ENCODE results near the gene TMEM267. TPM values are rescaled to one million over a fixed set of nuclear protein-coding genes. Genes with fewer than 3 reads are reported as not detected.
"Not testable (repeated sequence)": the region's sequence is repeated elsewhere in the genome, so short reads cannot be mapped to it uniquely, and the experiment has no call there.

Gene TMEM267
- total RNA-seq, 1 donor from 2014 or later, result 12.8 TPM

DNA sequence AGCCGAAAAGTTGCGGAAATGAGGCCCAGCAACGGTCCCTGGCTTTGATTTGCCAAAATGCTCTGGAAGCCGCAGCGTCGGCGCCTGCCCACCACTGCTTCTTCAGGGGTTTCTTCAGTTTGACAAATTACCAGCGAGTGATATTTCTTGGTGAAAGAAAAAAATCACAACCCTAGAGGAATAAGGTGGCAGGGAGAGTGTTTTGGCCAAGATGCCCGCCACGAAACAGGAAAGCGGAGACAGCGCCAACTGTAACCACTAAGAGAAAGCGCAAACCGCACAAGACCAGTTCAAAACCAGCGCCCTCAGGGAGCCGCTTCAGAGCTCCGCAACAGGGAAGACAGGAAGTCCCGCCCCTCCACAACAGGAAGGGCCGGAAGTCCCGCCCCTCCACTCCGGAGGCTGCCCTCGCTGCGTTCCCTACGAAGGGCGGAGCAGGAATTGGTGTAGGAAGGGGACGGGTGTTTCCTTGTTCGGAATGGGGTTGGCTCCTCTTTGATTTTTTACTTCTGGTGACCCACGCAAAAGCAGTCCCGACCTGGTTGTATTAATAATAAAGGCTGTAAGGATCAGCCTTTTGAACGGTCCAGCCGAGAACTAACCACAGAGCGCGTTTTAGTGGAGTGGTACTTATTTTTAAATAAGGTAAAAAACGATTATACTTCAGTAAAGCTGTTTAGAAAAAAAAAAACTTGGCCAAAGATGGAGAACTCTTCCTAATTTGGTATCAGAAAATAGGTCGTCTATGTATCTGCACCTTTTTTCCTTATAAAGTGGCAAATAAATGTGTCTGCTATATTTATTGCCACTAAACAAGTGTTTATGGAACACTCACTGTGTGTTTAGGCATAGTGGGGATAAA lies 31.4 kb upstream of the TMEM267 start, which contains the start of gene C5orf34:
C5orf34 (minus strand) TSS at position 333 of the 862 bp plus-strand sequence. CDS start 5,809 bp downstream, outside the sequence.
- Histone ChIP-seq H3K4me1 (peaks cover 14% of the 10 kb centered on the region), H3K27me3 (no peaks in the 10 kb centered on the region), H3K36me3 (no peaks in the 10 kb centered on the region), H3K27ac (peak within 1 kb of the TSS; percentile 84), H3K9me3 (no peaks in the 10 kb centered on the region), H3K4me3 (peak within 1 kb of the TSS; percentile 44 to 64)
- intact Hi-C loops (cut with DNase I), result no loop called here
- peak in 1 of 2 donors; percentile 62 for TF ChIP-seq POLR2A (IDR thresholded peaks at IDR 0.05)
- peak; percentile 86 to 97 for TF ChIP-seq POLR2AphosphoS5 (IDR thresholded peaks at IDR 0.05; ENCODE audit: insufficient read depth in 1 of 2, low read depth in 1 of 2)
- TF ChIP-seq, protein P1, sequence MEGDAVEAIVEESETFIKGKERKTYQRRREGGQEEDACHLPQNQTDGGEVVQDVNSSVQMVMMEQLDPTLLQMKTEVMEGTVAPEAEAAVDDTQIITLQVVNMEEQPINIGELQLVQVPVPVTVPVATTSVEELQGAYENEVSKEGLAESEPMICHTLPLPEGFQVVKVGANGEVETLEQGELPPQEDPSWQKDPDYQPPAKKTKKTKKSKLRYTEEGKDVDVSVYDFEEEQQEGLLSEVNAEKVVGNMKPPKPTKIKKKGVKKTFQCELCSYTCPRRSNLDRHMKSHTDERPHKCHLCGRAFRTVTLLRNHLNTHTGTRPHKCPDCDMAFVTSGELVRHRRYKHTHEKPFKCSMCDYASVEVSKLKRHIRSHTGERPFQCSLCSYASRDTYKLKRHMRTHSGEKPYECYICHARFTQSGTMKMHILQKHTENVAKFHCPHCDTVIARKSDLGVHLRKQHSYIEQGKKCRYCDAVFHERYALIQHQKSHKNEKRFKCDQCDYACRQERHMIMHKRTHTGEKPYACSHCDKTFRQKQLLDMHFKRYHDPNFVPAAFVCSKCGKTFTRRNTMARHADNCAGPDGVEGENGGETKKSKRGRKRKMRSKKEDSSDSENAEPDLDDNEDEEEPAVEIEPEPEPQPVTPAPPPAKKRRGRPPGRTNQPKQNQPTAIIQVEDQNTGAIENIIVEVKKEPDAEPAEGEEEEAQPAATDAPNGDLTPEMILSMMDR (IDR thresholded peaks at IDR 0.05), result no peak
- peak; percentile 95 to 98 for DNase-seq (ENCODE audit: extremely low spot score in 2 of 2)

DNA sequence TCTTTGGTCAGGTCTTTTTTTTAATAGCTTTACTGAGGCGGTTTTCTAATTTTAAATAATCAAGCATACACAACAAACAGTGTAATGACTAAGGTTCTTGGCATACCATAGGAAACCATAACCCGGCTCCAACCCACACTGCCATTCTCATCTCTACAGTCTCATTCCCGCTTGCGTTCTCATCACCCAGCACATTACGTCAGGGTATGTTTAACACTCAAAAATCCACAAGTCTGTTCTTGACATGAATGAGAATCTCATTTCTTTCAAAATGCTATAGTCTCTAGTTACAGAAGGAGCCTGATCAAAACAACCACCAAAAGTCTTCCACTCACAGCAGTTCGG lies 30.8 kb upstream of the TMEM267 start:
- no peaks in the 10 kb centered on the region for H3K9me3 ChIP-seq
- no peaks in the 10 kb centered on the region for H3K36me3 ChIP-seq
- peak overlapping the region; percentile 84 for H3K27ac ChIP-seq
- no peak for DNase-seq (ENCODE audit: extremely low spot score in 2 of 2)
- H3K27me3 ChIP-seq, result no peaks in the 10 kb centered on the region
- H3K4me1 ChIP-seq, result peaks cover 14% of the 10 kb centered on the region
- peak overlapping the region; percentile 44 to 64 for H3K4me3 ChIP-seq
- intact Hi-C loops (cut with DNase I), result no loop called here
- no peak for TF ChIP-seq POLR2A (IDR thresholded peaks at IDR 0.05)
- TF ChIP-seq, protein P1 (IDR thresholded peaks at IDR 0.05), result no peak

DNA sequence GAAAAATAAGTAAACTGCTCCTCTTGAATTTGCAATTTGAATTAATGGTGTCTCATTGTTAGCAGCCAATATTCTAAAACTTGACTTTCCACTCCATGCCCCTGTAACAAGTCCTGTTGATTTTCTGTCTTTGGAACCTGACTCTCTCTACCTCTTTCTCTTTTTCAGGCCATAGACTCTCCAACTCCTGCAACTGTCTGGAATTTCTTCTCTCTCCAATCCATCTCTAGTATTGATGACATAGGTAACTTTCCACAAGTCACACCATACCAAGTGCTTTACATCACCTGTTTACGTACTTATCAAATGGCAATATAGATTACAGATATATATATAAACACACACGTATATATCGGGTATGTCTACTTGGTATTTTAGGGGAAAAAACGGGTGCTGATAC lies 30.4 kb upstream of the TMEM267 start:
- Histone ChIP-seq H3K27ac (no peak overlapping the region), H3K9me3 (no peaks in the 10 kb centered on the region), H3K36me3 (no peaks in the 10 kb centered on the region), H3K4me1 (peaks cover 14% of the 10 kb centered on the region), H3K27me3 (no peaks in the 10 kb centered on the region), H3K4me3 (peak overlapping the region; percentile 44 to 64)
- intact Hi-C loops (cut with DNase I), result no loop called here
- TF ChIP-seq POLR2A (IDR thresholded peaks at IDR 0.05) (no peak), POLR2AphosphoS5 (IDR thresholded peaks at IDR 0.05; ENCODE audit: insufficient read depth in 1 of 2, low read depth in 1 of 2) (no peak)
- TF ChIP-seq, protein P1 (IDR thresholded peaks at IDR 0.05), result no peak
- DNase-seq (ENCODE audit: extremely low spot score in 2 of 2), result no peak

DNA sequence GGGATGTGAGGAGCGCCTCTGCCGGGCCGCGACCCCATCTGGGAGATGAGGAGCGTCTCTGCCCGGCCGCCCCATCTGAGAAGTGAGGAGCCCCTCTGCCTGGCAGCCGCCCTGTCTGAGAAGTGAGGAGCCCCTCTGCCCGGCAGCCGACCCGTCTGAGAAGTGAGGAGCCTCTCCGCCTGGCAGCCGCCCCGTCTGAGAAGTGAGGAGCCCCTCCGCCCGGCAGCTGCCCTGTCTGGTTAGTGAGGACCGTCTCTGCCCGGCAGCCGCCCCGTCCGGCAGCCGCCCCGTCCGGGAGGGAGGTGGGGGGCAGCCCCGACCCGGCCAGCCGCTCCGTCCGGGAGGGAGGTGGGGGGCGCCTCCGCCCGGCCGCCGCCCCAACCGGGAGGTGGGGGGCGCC lies 27.4 kb upstream of the TMEM267 start:
- H3K36me3 ChIP-seq; H3K9me3 ChIP-seq; H3K27ac ChIP-seq; intact Hi-C loops (cut with DNase I); H3K4me3 ChIP-seq; DNase-seq (ENCODE audit: extremely low spot score in 2 of 2); H3K27me3 ChIP-seq: not testable (repeated sequence)
- H3K4me1 ChIP-seq, result peaks cover 14% of the 10 kb centered on the region

DNA sequence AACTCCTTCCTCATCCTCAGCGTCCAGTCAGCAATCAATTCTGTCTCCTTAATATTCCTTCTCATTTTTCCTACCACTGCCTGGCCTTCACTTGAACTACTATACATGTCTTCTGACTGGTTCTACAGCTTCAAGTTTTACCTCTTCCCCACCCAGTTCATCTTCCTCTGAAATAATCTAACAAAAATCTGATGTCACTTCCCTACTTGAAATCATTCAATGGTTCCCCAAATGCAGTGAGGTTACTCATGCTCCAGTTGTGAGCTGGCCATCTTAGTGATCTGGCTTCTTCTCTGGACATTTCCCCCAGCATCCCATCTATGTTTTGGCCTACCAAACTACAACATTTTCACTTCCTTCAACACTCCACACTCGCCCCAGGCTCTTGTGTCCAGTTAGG lies 14.9 kb upstream of the TMEM267 start:
- no peak for DNase-seq (ENCODE audit: extremely low spot score in 2 of 2)
- H3K27me3 ChIP-seq, result no peaks in the 10 kb centered on the region
- intact Hi-C loops (cut with DNase I), result no loop called here
- no peak overlapping the region for H3K4me3 ChIP-seq
- H3K4me1 ChIP-seq, result no peaks in the 10 kb centered on the region
- no peak overlapping the region for H3K27ac ChIP-seq
- H3K36me3 ChIP-seq, result no peaks in the 10 kb centered on the region
- no peak for TF ChIP-seq POLR2A (IDR thresholded peaks at IDR 0.05)
- no peak for TF ChIP-seq POLR2AphosphoS5 (IDR thresholded peaks at IDR 0.05; ENCODE audit: insufficient read depth in 1 of 2, low read depth in 1 of 2)
- TF ChIP-seq, protein P1 (IDR thresholded peaks at IDR 0.05), result no peak
- H3K9me3 ChIP-seq, result no peaks in the 10 kb centered on the region
